ENCODE data around the gene GRID2. TPM values are rescaled to one million over a fixed set of nuclear protein-coding genes. Genes with fewer than 3 reads are reported as not detected.

The GRID2 gene
- total RNA-seq, 1 experiment from 2014 or later = not detected

- TF ChIP-seq, protein P1, sequence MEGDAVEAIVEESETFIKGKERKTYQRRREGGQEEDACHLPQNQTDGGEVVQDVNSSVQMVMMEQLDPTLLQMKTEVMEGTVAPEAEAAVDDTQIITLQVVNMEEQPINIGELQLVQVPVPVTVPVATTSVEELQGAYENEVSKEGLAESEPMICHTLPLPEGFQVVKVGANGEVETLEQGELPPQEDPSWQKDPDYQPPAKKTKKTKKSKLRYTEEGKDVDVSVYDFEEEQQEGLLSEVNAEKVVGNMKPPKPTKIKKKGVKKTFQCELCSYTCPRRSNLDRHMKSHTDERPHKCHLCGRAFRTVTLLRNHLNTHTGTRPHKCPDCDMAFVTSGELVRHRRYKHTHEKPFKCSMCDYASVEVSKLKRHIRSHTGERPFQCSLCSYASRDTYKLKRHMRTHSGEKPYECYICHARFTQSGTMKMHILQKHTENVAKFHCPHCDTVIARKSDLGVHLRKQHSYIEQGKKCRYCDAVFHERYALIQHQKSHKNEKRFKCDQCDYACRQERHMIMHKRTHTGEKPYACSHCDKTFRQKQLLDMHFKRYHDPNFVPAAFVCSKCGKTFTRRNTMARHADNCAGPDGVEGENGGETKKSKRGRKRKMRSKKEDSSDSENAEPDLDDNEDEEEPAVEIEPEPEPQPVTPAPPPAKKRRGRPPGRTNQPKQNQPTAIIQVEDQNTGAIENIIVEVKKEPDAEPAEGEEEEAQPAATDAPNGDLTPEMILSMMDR (IDR thresholded peaks at IDR 0.05; ENCODE audit: unreplicated experiment) = no peak
- H3K9me3 Mint-ChIP-seq (ENCODE audit: unreplicated experiment) = no peaks in the 10 kb centered on the region
- H3K4me3 Mint-ChIP-seq (ENCODE audit: unreplicated experiment) = no peak overlapping the region
- intact Hi-C loops (cut with micrococcal nuclease) = no loop called here
- DNase-seq (ENCODE audit: unreplicated experiment) = no peak
- ChIA-PET CTCF (no interaction called here), POLR2A (no interaction called here)
- no peaks in the 10 kb centered on the region for H3K4me1 Mint-ChIP-seq (ENCODE audit: insufficient read depth, unreplicated experiment)
- no TSS peak for BruUV-seq (replicated peaks)
- H3K27me3 Mint-ChIP-seq (ENCODE audit: insufficient read depth, unreplicated experiment) = no peaks in the 10 kb centered on the region
- no peak overlapping the region for H3K27ac Mint-ChIP-seq (ENCODE audit: low read depth, unreplicated experiment)
- no peaks in the 10 kb centered on the region for H3K36me3 Mint-ChIP-seq (ENCODE audit: insufficient read depth, unreplicated experiment)
Measured at GRCh38 chr4:92962831-92963230, 659.1 kb downstream of the GRID2 start.

GRCh38 chr4:92968556-92968955 is 664.8 kb downstream of the GRID2 start:
- H3K4me3 Mint-ChIP-seq (ENCODE audit: unreplicated experiment) = no peak overlapping the region
- no peaks in the 10 kb centered on the region for H3K36me3 Mint-ChIP-seq (ENCODE audit: insufficient read depth, unreplicated experiment)
- ChIA-PET CTCF (no interaction called here), POLR2A (interaction anchor here (0.6 kb wide), 1 partner anchor 10 kb away, joined by 3 read pairs; no protein-coding TSS in a partner anchor)
- BruUV-seq (replicated peaks) = no TSS peak
- H3K9me3 Mint-ChIP-seq (ENCODE audit: unreplicated experiment) = no peaks in the 10 kb centered on the region
- TF ChIP-seq, protein P1 (IDR thresholded peaks at IDR 0.05; ENCODE audit: unreplicated experiment) = no peak
- no peaks in the 10 kb centered on the region for H3K27me3 Mint-ChIP-seq (ENCODE audit: insufficient read depth, unreplicated experiment)
- H3K4me1 Mint-ChIP-seq (ENCODE audit: insufficient read depth, unreplicated experiment) = no peaks in the 10 kb centered on the region
- intact Hi-C loops (cut with micrococcal nuclease) = no loop called here
- peak overlapping the region; percentile 66 for H3K27ac Mint-ChIP-seq (ENCODE audit: low read depth, unreplicated experiment)
- DNase-seq (ENCODE audit: unreplicated experiment) = no peak

- Mint-ChIP-seq H3K27ac (ENCODE audit: low read depth, unreplicated experiment) (peak overlapping the region; percentile 66), H3K27me3 (ENCODE audit: insufficient read depth, unreplicated experiment) (no peaks in the 10 kb centered on the region), H3K4me3 (ENCODE audit: unreplicated experiment) (no peak overlapping the region), H3K36me3 (ENCODE audit: insufficient read depth, unreplicated experiment) (no peaks in the 10 kb centered on the region), H3K9me3 (ENCODE audit: unreplicated experiment) (no peaks in the 10 kb centered on the region), H3K4me1 (ENCODE audit: insufficient read depth, unreplicated experiment) (no peaks in the 10 kb centered on the region)
- DNase-seq (ENCODE audit: unreplicated experiment) = no peak
- CTCF ChIA-PET = no interaction called here
- BruUV-seq (replicated peaks) = no TSS peak
- intact Hi-C loops (cut with micrococcal nuclease) = no loop called here
- TF ChIP-seq, protein P1 (IDR thresholded peaks at IDR 0.05; ENCODE audit: unreplicated experiment) = no peak
- POLR2A ChIA-PET = interaction anchor here (1.3 kb wide), 1 partner anchor 97 kb away, joined by 3 read pairs; no protein-coding TSS in a partner anchor
Measured at GRCh38 chr4:92968996-92969395, 665.2 kb downstream of the GRID2 start.

GRCh38 chr4:92969650-92970379 is 666.0 kb downstream of the GRID2 start:
- POLR2A ChIA-PET = interaction anchor here (0.8 to 1.5 kb wide), 5 partner anchors 8 to 172 kb away, joined by 3 to 5 read pairs (median 3); no protein-coding TSS in a partner anchor
- CTCF ChIA-PET = no interaction called here
- peak overlapping the region; percentile 66 for H3K27ac Mint-ChIP-seq (ENCODE audit: low read depth, unreplicated experiment)
- no peaks in the 10 kb centered on the region for H3K27me3 Mint-ChIP-seq (ENCODE audit: insufficient read depth, unreplicated experiment)
- no peak overlapping the region for H3K4me3 Mint-ChIP-seq (ENCODE audit: unreplicated experiment)
- intact Hi-C loops (cut with micrococcal nuclease) = loop anchor here (10.0 kb wide), 1 partner anchor 215 kb away; no protein-coding TSS in a partner anchor
- no TSS peak for BruUV-seq (replicated peaks)
- H3K36me3 Mint-ChIP-seq (ENCODE audit: insufficient read depth, unreplicated experiment) = no peaks in the 10 kb centered on the region
- peak; percentile 88 for DNase-seq (ENCODE audit: unreplicated experiment)
- no peaks in the 10 kb centered on the region for H3K4me1 Mint-ChIP-seq (ENCODE audit: insufficient read depth, unreplicated experiment)
- TF ChIP-seq, protein P1 (IDR thresholded peaks at IDR 0.05; ENCODE audit: unreplicated experiment) = no peak
- no peaks in the 10 kb centered on the region for H3K9me3 Mint-ChIP-seq (ENCODE audit: unreplicated experiment)

Data from MCF 10A (cell line).